Measurements from ENCODE around the gene PHF20.
"Not testable (repeated sequence)": the region's sequence is repeated elsewhere in the genome, so short reads cannot be mapped to it uniquely, and the experiment has no call there.

Gene PHF20

GRCh38 chr20:35831971-35832370, 60.2 kb downstream of the PHF20 start:
- Histone ChIP-seq H3K4me1 (ENCODE audit: control insufficient read depth in 5 of 5, insufficient read depth in 5 of 5, low read length in 5 of 5) (peaks cover 0 to 10% (median 6%) of the 10 kb centered on the region in 5 donors), H3K9ac (ENCODE audit: low read length in 5 of 5) (no peak overlapping the region), H3K27me3 (ENCODE audit: control insufficient read depth in 5 of 5, insufficient read depth in 4 of 5, low read length in 5 of 5) (no peaks in the 10 kb centered on the region), H3K4me3 (ENCODE audit: low read depth in 1 of 5, low read length in 5 of 5) (no peak overlapping the region), H3K9me3 (ENCODE audit: control insufficient read depth in 5 of 5, low read length in 5 of 5) (no peaks in the 10 kb centered on the region), H3K27ac (ENCODE audit: low read depth, low read length) (no peak overlapping the region), H3K36me3 (ENCODE audit: control insufficient read depth in 5 of 5, insufficient read depth in 5 of 5, low read length in 5 of 5) (no peaks in the 10 kb centered on the region)

- no peak overlapping the region for H3K27ac ChIP-seq (ENCODE audit: low read depth, low read length)
- H3K9ac ChIP-seq (ENCODE audit: low read length in 5 of 5), result no peak overlapping the region
- no peaks in the 10 kb centered on the region for H3K9me3 ChIP-seq (ENCODE audit: control insufficient read depth in 5 of 5, low read length in 5 of 5)
Measured at GRCh38 chr20:35833241-35833640, 61.4 kb downstream of the PHF20 start.

GRCh38 chr20:35837577-35838195, 65.9 kb downstream of the PHF20 start:
- Histone ChIP-seq H3K27me3 (ENCODE audit: control insufficient read depth in 5 of 5, insufficient read depth in 4 of 5, low read length in 5 of 5) (no peaks in the 10 kb centered on the region), H3K27ac (ENCODE audit: low read depth, low read length) (no peak overlapping the region), H3K9ac (ENCODE audit: low read length in 5 of 5) (no peak overlapping the region), H3K9me3 (ENCODE audit: control insufficient read depth in 5 of 5, low read length in 5 of 5) (peaks cover 0 to 5% (median 4%) of the 10 kb centered on the region in 5 donors), H3K36me3 (ENCODE audit: control insufficient read depth in 5 of 5, insufficient read depth in 5 of 5, low read length in 5 of 5) (peaks cover 3 to 5% (median 4%) of the 10 kb centered on the region in 5 donors), H3K4me3 (ENCODE audit: low read depth in 1 of 5, low read length in 5 of 5) (no peak overlapping the region), H3K4me1 (ENCODE audit: control insufficient read depth in 5 of 5, insufficient read depth in 5 of 5, low read length in 5 of 5) (no peaks in the 10 kb centered on the region)

More at GRCh38 chr20:35833241-35833640, 61.4 kb downstream of the PHF20 start:
- H3K4me1 ChIP-seq (ENCODE audit: control insufficient read depth in 5 of 5, insufficient read depth in 5 of 5, low read length in 5 of 5), result peaks cover 0 to 7% (median 6%) of the 10 kb centered on the region in 5 donors
- H3K36me3 ChIP-seq (ENCODE audit: control insufficient read depth in 5 of 5, insufficient read depth in 5 of 5, low read length in 5 of 5), result no peaks in the 10 kb centered on the region
- no peaks in the 10 kb centered on the region for H3K27me3 ChIP-seq (ENCODE audit: control insufficient read depth in 5 of 5, insufficient read depth in 4 of 5, low read length in 5 of 5)
- H3K4me3 ChIP-seq (ENCODE audit: low read depth in 1 of 5, low read length in 5 of 5), result no peak overlapping the region

GRCh38 chr20:35838205-35838604, 66.4 kb downstream of the PHF20 start:
- Histone ChIP-seq H3K27me3 (ENCODE audit: control insufficient read depth in 5 of 5, insufficient read depth in 4 of 5, low read length in 5 of 5) (no peaks in the 10 kb centered on the region), H3K36me3 (ENCODE audit: control insufficient read depth in 5 of 5, insufficient read depth in 5 of 5, low read length in 5 of 5) (peaks cover 4 to 10% (median 8%) of the 10 kb centered on the region in 5 donors), H3K4me3 (ENCODE audit: low read depth in 1 of 5, low read length in 5 of 5) (no peak overlapping the region), H3K9me3 (ENCODE audit: control insufficient read depth in 5 of 5, low read length in 5 of 5) (peaks cover 0 to 6% (median 4%) of the 10 kb centered on the region in 5 donors), H3K27ac (ENCODE audit: low read depth, low read length) (no peak overlapping the region), H3K4me1 (ENCODE audit: control insufficient read depth in 5 of 5, insufficient read depth in 5 of 5, low read length in 5 of 5) (no peaks in the 10 kb centered on the region), H3K9ac (ENCODE audit: low read length in 5 of 5) (no peak overlapping the region)

- H3K27ac ChIP-seq (ENCODE audit: low read depth, low read length), result no peak overlapping the region
- no peak overlapping the region for H3K9ac ChIP-seq (ENCODE audit: low read length in 5 of 5)
- no peaks in the 10 kb centered on the region for H3K4me1 ChIP-seq (ENCODE audit: control insufficient read depth in 5 of 5, insufficient read depth in 5 of 5, low read length in 5 of 5)
Measured at GRCh38 chr20:35839904-35840303, 68.1 kb downstream of the PHF20 start.

GRCh38 chr20:35840421-35840820, 68.6 kb downstream of the PHF20 start:
- no peak overlapping the region for H3K9ac ChIP-seq (ENCODE audit: low read length in 5 of 5)
- no peak overlapping the region for H3K27ac ChIP-seq (ENCODE audit: low read depth, low read length)
- H3K4me3 ChIP-seq (ENCODE audit: low read depth in 1 of 5, low read length in 5 of 5), result no peak overlapping the region
- H3K4me1 ChIP-seq (ENCODE audit: control insufficient read depth in 5 of 5, insufficient read depth in 5 of 5, low read length in 5 of 5), result no peaks in the 10 kb centered on the region
- H3K9me3 ChIP-seq (ENCODE audit: control insufficient read depth in 5 of 5, low read length in 5 of 5), result peaks cover 0 to 8% (median 6%) of the 10 kb centered on the region in 5 donors
- H3K36me3 ChIP-seq (ENCODE audit: control insufficient read depth in 5 of 5, insufficient read depth in 5 of 5, low read length in 5 of 5), result peaks cover 4 to 24% (median 19%) of the 10 kb centered on the region in 5 donors
- no peaks in the 10 kb centered on the region for H3K27me3 ChIP-seq (ENCODE audit: control insufficient read depth in 5 of 5, insufficient read depth in 4 of 5, low read length in 5 of 5)

More at GRCh38 chr20:35839904-35840303, 68.1 kb downstream of the PHF20 start:
- Histone ChIP-seq H3K9me3 (ENCODE audit: control insufficient read depth in 5 of 5, low read length in 5 of 5) (peaks cover 0 to 8% (median 6%) of the 10 kb centered on the region in 5 donors), H3K27me3 (ENCODE audit: control insufficient read depth in 5 of 5, insufficient read depth in 4 of 5, low read length in 5 of 5) (no peaks in the 10 kb centered on the region), H3K36me3 (ENCODE audit: control insufficient read depth in 5 of 5, insufficient read depth in 5 of 5, low read length in 5 of 5) (peaks cover 4 to 22% (median 17%) of the 10 kb centered on the region in 5 donors), H3K4me3 (ENCODE audit: low read depth in 1 of 5, low read length in 5 of 5) (no peak overlapping the region)

GRCh38 chr20:35842361-35842760, 70.5 kb downstream of the PHF20 start:
- Histone ChIP-seq H3K4me1 (ENCODE audit: control insufficient read depth in 5 of 5, insufficient read depth in 5 of 5, low read length in 5 of 5) (no peaks in the 10 kb centered on the region), H3K9ac (ENCODE audit: low read length in 5 of 5) (no peak overlapping the region), H3K27ac (ENCODE audit: low read depth, low read length) (no peak overlapping the region), H3K27me3 (ENCODE audit: control insufficient read depth in 5 of 5, insufficient read depth in 4 of 5, low read length in 5 of 5) (no peaks in the 10 kb centered on the region), H3K9me3 (ENCODE audit: control insufficient read depth in 5 of 5, low read length in 5 of 5) (peaks cover 0 to 8% (median 6%) of the 10 kb centered on the region in 5 donors), H3K4me3 (ENCODE audit: low read depth in 1 of 5, low read length in 5 of 5) (no peak overlapping the region), H3K36me3 (ENCODE audit: control insufficient read depth in 5 of 5, insufficient read depth in 5 of 5, low read length in 5 of 5) (peaks cover 4 to 29% (median 23%) of the 10 kb centered on the region in 5 donors)

GRCh38 chr20:35843894-35844293, 72.1 kb downstream of the PHF20 start:
- H3K4me1 ChIP-seq (ENCODE audit: control insufficient read depth in 5 of 5, insufficient read depth in 5 of 5, low read length in 5 of 5); H3K9ac ChIP-seq (ENCODE audit: low read length in 5 of 5): not testable (repeated sequence)
- peaks cover 4 to 32% (median 26%) of the 10 kb centered on the region in 5 donors for H3K36me3 ChIP-seq (ENCODE audit: control insufficient read depth in 5 of 5, insufficient read depth in 5 of 5, low read length in 5 of 5)

GRCh38 chr20:35845561-35845960, 73.7 kb downstream of the PHF20 start:
- Histone ChIP-seq H3K9ac (ENCODE audit: low read length in 5 of 5) (no peak overlapping the region), H3K27me3 (ENCODE audit: control insufficient read depth in 5 of 5, insufficient read depth in 4 of 5, low read length in 5 of 5) (no peaks in the 10 kb centered on the region), H3K9me3 (ENCODE audit: control insufficient read depth in 5 of 5, low read length in 5 of 5) (peaks cover 0 to 8% (median 6%) of the 10 kb centered on the region in 5 donors), H3K4me1 (ENCODE audit: control insufficient read depth in 5 of 5, insufficient read depth in 5 of 5, low read length in 5 of 5) (no peaks in the 10 kb centered on the region), H3K27ac (ENCODE audit: low read depth, low read length) (no peak overlapping the region), H3K4me3 (ENCODE audit: low read depth in 1 of 5, low read length in 5 of 5) (no peak overlapping the region), H3K36me3 (ENCODE audit: control insufficient read depth in 5 of 5, insufficient read depth in 5 of 5, low read length in 5 of 5) (peaks cover 4 to 32% (median 26%) of the 10 kb centered on the region in 5 donors)

More at GRCh38 chr20:35843894-35844293, 72.1 kb downstream of the PHF20 start:
- not testable (repeated sequence) for H3K27ac ChIP-seq (ENCODE audit: low read depth, low read length); H3K4me3 ChIP-seq (ENCODE audit: low read depth in 1 of 5, low read length in 5 of 5); H3K27me3 ChIP-seq (ENCODE audit: control insufficient read depth in 5 of 5, insufficient read depth in 4 of 5, low read length in 5 of 5); H3K9me3 ChIP-seq (ENCODE audit: control insufficient read depth in 5 of 5, low read length in 5 of 5)

GRCh38 chr20:35849706-35850105, 77.9 kb downstream of the PHF20 start:
- Histone ChIP-seq H3K4me1 (ENCODE audit: control insufficient read depth in 5 of 5, insufficient read depth in 5 of 5, low read length in 5 of 5) (peaks cover 0 to 5% (median 0%) of the 10 kb centered on the region in 5 donors), H3K4me3 (ENCODE audit: low read depth in 1 of 5, low read length in 5 of 5) (no peak overlapping the region), H3K9me3 (ENCODE audit: control insufficient read depth in 5 of 5, low read length in 5 of 5) (no peaks in the 10 kb centered on the region), H3K36me3 (ENCODE audit: control insufficient read depth in 5 of 5, insufficient read depth in 5 of 5, low read length in 5 of 5) (peaks cover 6 to 22% (median 21%) of the 10 kb centered on the region in 5 donors), H3K27me3 (ENCODE audit: control insufficient read depth in 5 of 5, insufficient read depth in 4 of 5, low read length in 5 of 5) (no peaks in the 10 kb centered on the region), H3K27ac (ENCODE audit: low read depth, low read length) (no peak overlapping the region), H3K9ac (ENCODE audit: low read length in 5 of 5) (no peak overlapping the region)
